ENCODE measurements around the gene CLEC2L.

GRCh38 chr7:139562961-139563565 is 39.6 kb downstream of the CLEC2L start:
- no peak for TF ChIP-seq SP1 (IDR thresholded peaks at IDR 0.05)
- no peak for TF ChIP-seq TARDBP (IDR thresholded peaks at IDR 0.05)
- no peak for TF ChIP-seq SUZ12 (IDR thresholded peaks at IDR 0.05)
- no peak for TF ChIP-seq FOXK2 (IDR thresholded peaks at IDR 0.05)
- no peak for TF ChIP-seq BHLHE40 (IDR thresholded peaks at IDR 0.05; ENCODE audit: borderline replicate concordance)
- TF ChIP-seq ELF4 (IDR thresholded peaks at IDR 0.05), result no peak
- TF ChIP-seq ZNF384 (IDR thresholded peaks at IDR 0.05), result no peak
- no peak for TF ChIP-seq ARNT (IDR thresholded peaks at IDR 0.05)
- no peak for TF ChIP-seq HDGF (IDR thresholded peaks at IDR 0.05; ENCODE audit: borderline replicate concordance)
- no peak for TF ChIP-seq PKNOX1 (IDR thresholded peaks at IDR 0.05)
- no peak for TF ChIP-seq FOXM1 (IDR thresholded peaks at IDR 0.05; ENCODE audit: borderline replicate concordance)
